Neuronal stem cell (in vitro differentiated cells): ENCODE results near the gene KLHDC7B.

Source experiments
- DNase-seq: peaks from one replicate; pipeline ENCODE4 v3.0.0-alpha.2; 2013; ENCODE audit warnings: low spot score
- H2AFZ ChIP-seq: one replicate; pipeline ENCODE4 v1.6.1; 2013; ENCODE audit warnings: mild to moderate bottlenecking, low read length, inconsistent platforms
- H2AK5ac ChIP-seq: 2 replicates; pipeline ENCODE4 v1.6.1; 2013; ENCODE audit warnings: low read depth, mild to moderate bottlenecking, inconsistent platforms, low read length, moderate library complexity, mixed read lengths
- H2BK120ac ChIP-seq: 2 replicates; pipeline ENCODE4 v1.6.1; 2013; ENCODE audit warnings: low read depth, mild to moderate bottlenecking, inconsistent platforms, low read length, moderate library complexity, mixed read lengths
- H2BK12ac ChIP-seq: one replicate; pipeline ENCODE4 v1.6.1; 2013; ENCODE audit warnings: low read length, inconsistent platforms
- H2BK15ac ChIP-seq: 2 replicates; pipeline ENCODE4 v1.6.1; 2013; ENCODE audit warnings: mild to moderate bottlenecking, low read length, inconsistent platforms, mixed read lengths
- H2BK5ac ChIP-seq: one replicate; pipeline ENCODE4 v1.6.1; 2013; ENCODE audit warnings: inconsistent platforms, mild to moderate bottlenecking, low read length, moderate library complexity
- H3K14ac ChIP-seq: one replicate; pipeline ENCODE4 v1.6.1; 2013; ENCODE audit warnings: low read length, inconsistent platforms
- H3K18ac ChIP-seq: 2 replicates; pipeline ENCODE4 v1.6.1; 2013; ENCODE audit warnings: low read length, inconsistent platforms
- H3K23ac ChIP-seq: 2 replicates; pipeline ENCODE4 v1.6.1; 2013; ENCODE audit warnings: low read depth, mild to moderate bottlenecking, mixed read lengths, low read length, inconsistent platforms; ENCODE audit not compliant: poor library complexity
- H3K27ac ChIP-seq: replicated peaks from 3 replicates; pipeline ENCODE4 v1.5.1; 2013; ENCODE audit warnings: low read length, inconsistent platforms
- H3K27me3 ChIP-seq, 3 experiments: 2 replicates each; pipeline ENCODE4 v1.6.1; 2013; ENCODE audit warnings: low read length in 3 of 3, mild to moderate bottlenecking in 2 of 3, inconsistent platforms in 1 of 3, low read depth in 1 of 3, mixed read lengths in 1 of 3, moderate library complexity in 1 of 3; ENCODE audit not compliant: control insufficient read depth in 3 of 3, insufficient read depth in 3 of 3
- H3K36me3 ChIP-seq, 2 donors: replicated peaks in 1 of 2; 2 replicates each; pipeline ENCODE4 v1.6.1; 2013; ENCODE audit warnings: low read length in 2 of 2; ENCODE audit not compliant: control insufficient read depth in 2 of 2, insufficient read depth in 2 of 2
- H3K4ac ChIP-seq: 2 replicates; pipeline ENCODE4 v1.6.1; 2013; ENCODE audit warnings: inconsistent platforms, mild to moderate bottlenecking, low read length, moderate library complexity
- H3K4me1 ChIP-seq, 2 donors: 1 replicate in 1 of 2; 2 replicates in 1 of 2; pipeline ENCODE4 v1.6.1; 2013; ENCODE audit warnings: low read length in 2 of 2, low read depth in 1 of 2; ENCODE audit not compliant: control insufficient read depth in 2 of 2, insufficient read depth in 1 of 2
- H3K4me2 ChIP-seq: one replicate; pipeline ENCODE4 v1.6.1; 2013; ENCODE audit warnings: mild to moderate bottlenecking, low read length, inconsistent platforms; ENCODE audit not compliant: insufficient read depth, poor library complexity, severe bottlenecking
- H3K4me3 ChIP-seq, 2 donors: 2 replicates each; pipeline ENCODE4 v1.5.1; 2013; ENCODE audit warnings: low read length in 2 of 2, mild to moderate bottlenecking in 2 of 2, inconsistent platforms in 1 of 2, moderate library complexity in 1 of 2
- H3K79me1 ChIP-seq: one replicate; pipeline ENCODE4 v1.6.1; 2013; ENCODE audit warnings: low read depth, mild to moderate bottlenecking, inconsistent platforms, low read length, moderate library complexity
- H3K9ac ChIP-seq: one replicate; pipeline ENCODE4 v1.6.1; 2013; ENCODE audit warnings: mild to moderate bottlenecking, low read depth, low read length, inconsistent platforms; ENCODE audit not compliant: poor library complexity
- H3K9me3 ChIP-seq, 2 donors: replicated peaks in 1 of 2; 2 replicates each; pipeline versions ENCODE3 to v1.6.1; 2013; ENCODE audit warnings: low read length in 2 of 2, mild to moderate bottlenecking in 2 of 2, inconsistent platforms in 1 of 2, low read depth in 1 of 2, mixed read lengths in 1 of 2, moderate library complexity in 1 of 2; ENCODE audit not compliant: control insufficient read depth in 2 of 2, insufficient read depth in 1 of 2
- H4K8ac ChIP-seq: one replicate; pipeline ENCODE4 v1.6.1; 2013; ENCODE audit warnings: low read depth, mild to moderate bottlenecking, inconsistent platforms, low read length, moderate library complexity
- H4K91ac ChIP-seq: one replicate; pipeline ENCODE4 v1.6.1; 2013; ENCODE audit warnings: low read length, low read depth, mild to moderate bottlenecking, inconsistent platforms; ENCODE audit not compliant: poor library complexity
- WGBS, 2 donors: extraction: QIAGEN DNeasy Blood & Tissue Kit; methylation state at CpG; one replicate each; pipeline ENCODE4 v1.1.7; 2013; ENCODE audit warnings: missing lambda C conversion rate in 2 of 2, mixed read lengths in 1 of 2; ENCODE audit not compliant: insufficient read length in 2 of 2, insufficient replicate concordance in 1 of 2; ENCODE audit errors: extremely low coverage in 2 of 2; 5-methylcytosine and 5-hydroxymethylcytosine counted together

Gene KLHDC7B

GRCh38 chr22:50502096-50502495, 43.6 kb upstream of the KLHDC7B start:
- no CpG with 5 or more reads among the region's 6 CpGs for WGBS, 2 donors
- H3K79me1 ChIP-seq: peaks cover 12% of the 10 kb centered on the region
- no peak overlapping the region for H3K18ac ChIP-seq
- no peak overlapping the region for H3K23ac ChIP-seq
- H4K8ac ChIP-seq: no peak overlapping the region
- H3K4ac ChIP-seq: no peak overlapping the region
- H2BK5ac ChIP-seq: no peak overlapping the region
- no peak overlapping the region for H2BK12ac ChIP-seq
- DNase-seq: no peak
- no peak overlapping the region for H2BK15ac ChIP-seq
- no peak overlapping the region for H3K4me2 ChIP-seq
- no peak overlapping the region for H3K9ac ChIP-seq
- H2AK5ac ChIP-seq: no peak overlapping the region
- H2AFZ ChIP-seq: no peak overlapping the region
- H3K4me1 ChIP-seq: peaks cover 5 to 7% of the 10 kb centered on the region in 2 donors
- H3K27ac ChIP-seq: no peak overlapping the region
- H3K9me3 ChIP-seq: no peaks in the 10 kb centered on the region
- H4K91ac ChIP-seq: no peak overlapping the region
- no peak overlapping the region for H3K4me3 ChIP-seq
- H2BK120ac ChIP-seq: no peak overlapping the region
- H3K27me3 ChIP-seq: no peaks in the 10 kb centered on the region
- H3K36me3 ChIP-seq: peaks cover 16 to 36% of the 10 kb centered on the region in 2 donors
- H3K14ac ChIP-seq: no peak overlapping the region

GRCh38 chr22:50502628-50503474, 42.8 kb upstream of the KLHDC7B start:
- no peak overlapping the region for H2AFZ ChIP-seq
- no peak overlapping the region for H3K18ac ChIP-seq
- H3K9ac ChIP-seq: no peak overlapping the region
- H3K4me2 ChIP-seq: no peak overlapping the region
- H3K36me3 ChIP-seq: peaks cover 16 to 36% of the 10 kb centered on the region in 2 donors
- H3K27me3 ChIP-seq: no peaks in the 10 kb centered on the region
- H2BK120ac ChIP-seq: no peak overlapping the region
- H2BK12ac ChIP-seq: no peak overlapping the region
- no peak overlapping the region for H4K91ac ChIP-seq
- peak overlapping the region; percentile 13 for H2BK5ac ChIP-seq
- peaks cover 5 to 7% of the 10 kb centered on the region in 2 donors for H3K4me1 ChIP-seq
- no peak for DNase-seq
- H3K9me3 ChIP-seq: no peaks in the 10 kb centered on the region
- no peak overlapping the region for H2AK5ac ChIP-seq
- WGBS, 2 donors: no CpG with 5 or more reads among the region's 24 CpGs
- no peak overlapping the region for H3K4ac ChIP-seq
- H3K4me3 ChIP-seq: no peak overlapping the region
- H3K79me1 ChIP-seq: peaks cover 15% of the 10 kb centered on the region
- no peak overlapping the region for H3K23ac ChIP-seq
- no peak overlapping the region for H4K8ac ChIP-seq
- H3K27ac ChIP-seq: no peak overlapping the region
- no peak overlapping the region for H2BK15ac ChIP-seq
- H3K14ac ChIP-seq: no peak overlapping the region

DNA sequence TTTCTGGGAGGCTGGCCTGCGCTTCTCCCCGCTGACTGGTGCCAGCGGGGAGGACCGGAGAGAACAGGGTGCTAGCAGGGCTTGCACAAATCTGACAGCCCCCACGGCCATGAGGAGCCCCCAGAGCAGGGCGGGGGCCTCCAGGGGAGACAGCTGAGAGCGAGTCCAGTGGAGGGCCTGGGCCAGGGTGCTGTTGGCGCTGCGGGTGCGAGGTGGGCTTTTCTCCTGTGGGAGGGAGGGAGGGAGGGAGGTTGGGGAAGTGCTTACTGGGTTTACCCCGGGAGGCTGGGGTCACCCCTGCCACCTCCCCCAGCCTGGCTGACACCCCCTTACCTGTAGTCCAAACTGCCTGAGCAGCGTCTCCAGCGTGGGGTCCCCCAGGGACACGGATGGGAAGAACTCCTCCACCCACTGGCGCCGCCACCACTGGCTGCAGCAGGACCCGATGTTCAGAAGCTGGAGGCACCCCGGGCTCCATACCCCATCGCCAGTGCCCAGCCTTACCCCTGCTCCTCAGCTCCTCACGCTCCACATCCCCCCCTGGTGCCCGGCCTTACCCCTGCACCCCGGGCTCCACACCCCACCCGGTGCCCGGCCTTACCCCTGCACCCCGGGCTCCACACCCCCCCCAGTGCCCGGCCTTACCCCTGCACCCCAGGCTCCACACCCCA, 42.1 kb upstream of the KLHDC7B start:
- H3K27me3 ChIP-seq: no peaks in the 10 kb centered on the region
- no peak overlapping the region for H3K4ac ChIP-seq
- DNase-seq: no peak
- H3K79me1 ChIP-seq: peaks cover 15% of the 10 kb centered on the region
- H2BK120ac ChIP-seq: no peak overlapping the region
- WGBS, 2 donors: no CpG with 5 or more reads among the region's 26 CpGs
- no peak overlapping the region for H3K23ac ChIP-seq
- H3K18ac ChIP-seq: no peak overlapping the region
- no peak overlapping the region for H3K4me3 ChIP-seq
- H2AK5ac ChIP-seq: no peak overlapping the region
- no peaks in the 10 kb centered on the region for H3K9me3 ChIP-seq
- H2AFZ ChIP-seq: no peak overlapping the region
- H2BK15ac ChIP-seq: no peak overlapping the region
- H4K91ac ChIP-seq: no peak overlapping the region
- no peak overlapping the region for H2BK12ac ChIP-seq
- H3K36me3 ChIP-seq: peaks cover 16 to 36% of the 10 kb centered on the region in 2 donors
- H3K4me2 ChIP-seq: no peak overlapping the region
- H3K9ac ChIP-seq: no peak overlapping the region
- H3K14ac ChIP-seq: no peak overlapping the region
- H2BK5ac ChIP-seq: peak overlapping the region; percentile 13
- no peak overlapping the region for H4K8ac ChIP-seq
- H3K27ac ChIP-seq: no peak overlapping the region
- peaks cover 5 to 7% of the 10 kb centered on the region in 2 donors for H3K4me1 ChIP-seq
